ENCODE measurements around the gene ESYT2. TPM values are rescaled to one million over a fixed set of nuclear protein-coding genes. Genes with fewer than 3 reads are reported as not detected.
A peak's percentile ranks its signal among the peaks of the same experiment; 100 is the strongest.

The ESYT2 gene
- total and polyA plus RNA-seq, 9 of the 15 experiments (the other 6 are each of a cell fraction or from before 2014, with no cell fraction given): 5.8 to 86.9 (median 64.7) TPM

DNA sequence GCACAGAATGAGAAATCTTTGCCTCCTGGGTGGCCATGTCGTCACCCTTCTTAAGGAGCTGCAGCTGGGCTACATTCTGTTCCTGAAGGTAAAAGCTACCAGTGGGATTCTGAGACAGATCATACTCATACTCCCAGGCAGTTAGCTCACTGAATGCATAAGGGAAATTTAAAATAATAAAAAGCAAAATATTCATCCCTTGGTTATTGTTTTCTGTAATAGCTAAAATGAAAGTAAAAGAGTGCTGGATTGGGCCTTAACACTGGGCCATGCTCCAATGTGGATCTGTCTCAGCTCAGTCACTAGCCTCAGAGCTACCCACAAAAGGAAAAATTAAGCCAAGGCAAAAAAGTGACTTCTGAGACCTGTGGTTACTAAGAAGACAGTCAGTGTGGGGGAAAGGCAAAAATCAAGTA is 18.1 kb upstream of the ESYT2 start:
- ATAC-seq (peak; percentile 45), DNase-seq (ENCODE audit: extremely low read depth in 1 of 4, low spot score in 3 of 4) (no peak), FAIRE-seq (no peak)
- Histone ChIP-seq H3K9ac (ENCODE audit: insufficient read depth in 1 of 2, low read depth in 2 of 2, low read length in 2 of 2) (no peak overlapping the region), H3K36me3 (ENCODE audit: control insufficient read depth, insufficient read depth, low read length) (no peaks in the 10 kb centered on the region), H3K4me1 (replicated peaks in 1 of 2; ENCODE audit: control insufficient read depth in 2 of 2, insufficient read depth in 2 of 2, low read length in 2 of 2) (peaks cover 0 to 7% of the 10 kb centered on the region in 2 experiments; a peak in 2 of 5 replicates), H3K4me3 (no peak overlapping the region), H3K9me1 (ENCODE audit: control insufficient read depth, insufficient read depth, low read length) (no peaks in the 10 kb centered on the region), H3K27me3 (ENCODE audit: control insufficient read depth in 2 of 2, insufficient read depth in 2 of 2, low read length in 2 of 2) (no peaks in the 10 kb centered on the region), H3K4me2 (ENCODE audit: insufficient read depth, low read length) (0 out of 2 replicates have a peak overlapping the region, but pooled peaks have one; percentile 5), H4K20me1 (replicated peaks; ENCODE audit: control insufficient read depth, insufficient read depth, low read length) (no peaks in the 10 kb centered on the region), H3K9me3 (replicated peaks; ENCODE audit: control insufficient read depth, insufficient read depth, low read depth, low read length) (peaks cover 2% of the 10 kb centered on the region; the same call in 1 of the 2 replicates), H2AFZ (ENCODE audit: low read depth, low read length) (peak overlapping the region; percentile 60), H3K27ac (ENCODE audit: extremely low read depth, low read depth, low read length) (no peak overlapping the region), H3K79me2 (ENCODE audit: control insufficient read depth, insufficient read depth, low read length) (no peaks in the 10 kb centered on the region)
- CTCF ChIA-PET (ENCODE audit: low intra/inter-chr PET ratio): interaction anchor here (0.8 kb wide), 1 partner anchor 9 kb away, joined by 3 read pairs; the partner anchor contains the start of gene DYNC2I1
- TF ChIP-seq ZNF140 (CRISPR knock-in tag; IDR thresholded peaks at IDR 0.05): no peak
- 0 out of 2 replicates have a peak, but pooled peaks have one; percentile 27 for TF ChIP-seq ZNF589 (CRISPR knock-in tag; IDR thresholded peaks at IDR 0.05; ENCODE audit: low read depth)
- in situ Hi-C loops (cut with MboI) (no loop called here), intact Hi-C loops (cut with micrococcal nuclease) (no loop called here)
- no TSS peak for BruUV-seq (replicated peaks)
- WGBS (ENCODE audit: insufficient coverage, low coverage, missing lambda C conversion rate): 62% methylated on average over 1 of the region's 1 CpG
- POLR2A ChIA-PET: interaction anchor here (0.9 to 2.1 kb wide), 4 partner anchors 11 to 17 kb away, joined by 3 to 10 read pairs (median 6); no protein-coding TSS in a partner anchor

DNA sequence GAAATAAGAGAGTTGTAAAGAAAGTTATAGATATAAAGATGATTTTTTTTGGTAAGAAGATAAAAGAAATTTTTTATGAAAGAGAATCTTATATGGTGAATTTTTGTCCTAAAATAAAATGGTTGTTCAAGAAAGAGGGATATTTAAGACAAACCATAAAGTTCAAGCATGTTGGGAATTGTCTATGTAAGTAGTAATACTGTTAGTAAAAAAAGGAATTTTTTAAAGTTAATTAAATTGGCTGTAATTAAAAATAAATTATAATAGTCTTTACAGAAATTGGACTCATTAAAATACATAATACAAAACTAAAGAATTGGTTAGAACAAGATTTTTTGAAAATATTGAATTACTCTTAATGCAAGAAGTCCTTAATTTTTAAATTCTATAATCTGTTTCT is 17.0 kb upstream of the ESYT2 start:
- no TSS peak for BruUV-seq (replicated peaks)
- DNase-seq (ENCODE audit: extremely low read depth in 1 of 4, low spot score in 3 of 4) (no peak), ATAC-seq (no peak), FAIRE-seq (no peak)
- no peak overlapping the region for H3K9ac ChIP-seq (ENCODE audit: insufficient read depth in 1 of 2, low read depth in 2 of 2, low read length in 2 of 2)
- ChIA-PET CTCF (ENCODE audit: low intra/inter-chr PET ratio) (no interaction called here), POLR2A (interaction anchor here (0.9 to 2.1 kb wide), 3 partner anchors 12 to 30 kb away, joined by 3 to 10 read pairs (median 3); no protein-coding TSS in a partner anchor)
- TF ChIP-seq MAFG (tag; conservative IDR thresholded peaks at IDR 0.05): no peak
- no peak for TF ChIP-seq ZNF124 (CRISPR knock-in tag; IDR thresholded peaks at IDR 0.05)
- TF ChIP-seq, protein P1, sequence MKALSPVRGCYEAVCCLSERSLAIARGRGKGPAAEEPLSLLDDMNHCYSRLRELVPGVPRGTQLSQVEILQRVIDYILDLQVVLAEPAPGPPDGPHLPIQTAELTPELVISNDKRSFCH (CRISPR knock-in tag; IDR thresholded peaks at IDR 0.05): no peak
- TF ChIP-seq, protein P1 (tag; IDR thresholded peaks at IDR 0.05): no peak
- intact Hi-C loops (cut with micrococcal nuclease): no loop called here
- H2AFZ ChIP-seq (ENCODE audit: low read depth, low read length): no peak overlapping the region
- no peak overlapping the region for H3K4me3 ChIP-seq
- in situ Hi-C loops (cut with MboI): no loop called here
- no peaks in the 10 kb centered on the region for H3K9me1 ChIP-seq (ENCODE audit: control insufficient read depth, insufficient read depth, low read length)
- peaks cover 2% of the 10 kb centered on the region; the same call in 1 of the 2 replicates for H3K9me3 ChIP-seq (replicated peaks; ENCODE audit: control insufficient read depth, insufficient read depth, low read depth, low read length)
- H3K27me3 ChIP-seq (ENCODE audit: control insufficient read depth in 2 of 2, insufficient read depth in 2 of 2, low read length in 2 of 2): no peaks in the 10 kb centered on the region
- H3K27ac ChIP-seq (ENCODE audit: extremely low read depth, low read depth, low read length): no peak overlapping the region
- H3K4me2 ChIP-seq (ENCODE audit: insufficient read depth, low read length): no peak overlapping the region
- no peaks in the 10 kb centered on the region for H3K36me3 ChIP-seq (ENCODE audit: control insufficient read depth, insufficient read depth, low read length)
- no peaks in the 10 kb centered on the region for H3K79me2 ChIP-seq (ENCODE audit: control insufficient read depth, insufficient read depth, low read length)
- H3K4me1 ChIP-seq (replicated peaks in 1 of 2; ENCODE audit: control insufficient read depth in 2 of 2, insufficient read depth in 2 of 2, low read length in 2 of 2): peaks cover 0 to 7% of the 10 kb centered on the region in 2 experiments; a peak in 2 of 5 replicates
- H4K20me1 ChIP-seq (replicated peaks; ENCODE audit: control insufficient read depth, insufficient read depth, low read length): no peaks in the 10 kb centered on the region

Data from K562 (cell line).